HepG2 (cell line): ENCODE measurements around the gene RAB30. TPM values are rescaled to one million over a fixed set of nuclear protein-coding genes. Genes with fewer than 3 reads are reported as not detected.

Experiments used
- ATAC-seq: fragments of 200-7000 bp; cut with Tn5 transposase; 3 replicates; pipeline ENCODE4 v1.9.1; 2020; ENCODE audit warnings: mild to moderate bottlenecking, moderate library complexity
- BruUV-seq: library from RNA; stranded (reverse); fragments of 400-500 nt; replicated peaks from 2 replicates; lab custom pipeline; 2021; lab: Mats Ljungman, UMichigan
- CTCF ChIA-PET: fragments of 300-600 bp; formaldehyde crosslinking; extraction: SDS; loops from one replicate; lab custom pipeline; 2021; ENCODE audit warnings: low total read pairs, inconsistent platforms, low intra/inter-chr PET ratio; lab: Yijun Ruan, JAX
- POLR2A ChIA-PET: fragments of 350-600 bp; sonication (Branson Sonifier 250); formaldehyde crosslinking; loops from one replicate; lab custom pipeline; 2020; ENCODE audit warnings: antibody characterized with exemption, inconsistent platforms; lab: Yijun Ruan, JAX
- DNase-seq: peaks from one replicate; pipeline ENCODE4 v3.0.0-alpha.2; 2015; ENCODE audit warnings: low spot score
- FAIRE-seq: peaks from 3 replicates; lab custom pipeline; 2011; peaks lifted over from hg19 to GRCh38; lab: Jason Lieb, UNC
- H2AFZ ChIP-seq: one replicate; pipeline ENCODE4 v1.6.1; 2011; ENCODE audit warnings: low read length, inconsistent platforms
- H3K27ac ChIP-seq: fragments of 300-600 bp; 3 replicates; pipeline ENCODE4 v1.8.0; 2011; ENCODE audit warnings: mixed run types, mild to moderate bottlenecking, mixed read lengths, low read length, inconsistent platforms; ENCODE audit not compliant: insufficient read depth; ENCODE audit errors: extremely low read length
- H3K27me3 ChIP-seq, 2 experiments: fragments of 200-600 bp in 1 of 2; 2 replicates in 1 of 2; 3 replicates in 1 of 2; pipeline versions ENCODE4 v1.6.0 to v1.8.0; 2011; ENCODE audit warnings: low read length in 2 of 2, mild to moderate bottlenecking in 2 of 2, moderate library complexity in 2 of 2, inconsistent platforms in 1 of 2; ENCODE audit not compliant: insufficient read depth in 2 of 2, control insufficient read depth in 1 of 2
- H3K36me3 ChIP-seq, 2 experiments: fragments of 200-600 bp in 1 of 2; replicated peaks in 1 of 2; 2 replicates in 1 of 2; 3 replicates in 1 of 2; pipeline versions ENCODE4 v1.5.1 to v1.8.0; 2011; ENCODE audit warnings: low read length in 2 of 2, inconsistent platforms in 1 of 2; ENCODE audit not compliant: insufficient read depth in 2 of 2, control insufficient read depth in 1 of 2
- H3K4me1 ChIP-seq: 2 replicates; pipeline ENCODE4 v1.5.1; 2012; ENCODE audit warnings: low read length, inconsistent platforms; ENCODE audit not compliant: insufficient read depth
- H3K4me2 ChIP-seq: 2 replicates; pipeline ENCODE4 v1.6.0; 2011; ENCODE audit warnings: low read depth, low read length, inconsistent platforms
- H3K4me3 ChIP-seq, 3 experiments: fragments of 200-600 bp in 1 of 3; sonication (generic), shearing (Covaris generic) in 1 of 3; replicated peaks in 1 of 3; 2 replicates each; pipeline ENCODE4 v1.5.1; 2011 to 2016; ENCODE audit warnings: low read length in 3 of 3, inconsistent platforms in 2 of 3, low read depth in 2 of 3, mild to moderate bottlenecking in 2 of 3, control low read depth in 1 of 3, mixed read lengths in 1 of 3; ENCODE audit not compliant: insufficient read depth in 1 of 3
- H3K79me2 ChIP-seq: one replicate; pipeline ENCODE4 v1.6.1; 2011; ENCODE audit warnings: low read length, inconsistent platforms; ENCODE audit not compliant: insufficient read depth
- H3K9ac ChIP-seq: 2 replicates; pipeline ENCODE4 v1.6.0; 2011; ENCODE audit warnings: mild to moderate bottlenecking, low read depth, low read length, inconsistent platforms; ENCODE audit not compliant: insufficient read depth
- H3K9me3 ChIP-seq: 2 replicates; pipeline ENCODE4 v1.5.1; 2012; ENCODE audit warnings: mild to moderate bottlenecking, low read length
- H4K20me1 ChIP-seq: 2 replicates; pipeline ENCODE4 v1.6.0; 2011; ENCODE audit warnings: inconsistent platforms, mild to moderate bottlenecking, low read length, moderate library complexity; ENCODE audit not compliant: insufficient read depth
- FLYWCH1 ChIP-seq: sonication (generic); formaldehyde crosslinking; IDR thresholded peaks from 2 replicates; pipeline ENCODE4 v1.8.1; 2023; ENCODE audit warnings: mild to moderate bottlenecking, missing genetic modification reagents
- HDAC2 ChIP-seq: sonication (generic); formaldehyde crosslinking; IDR thresholded peaks from 2 replicates; pipeline ENCODE4 v1.4.0; 2020; ENCODE audit warnings: missing genetic modification reagents
- HOXA9 ChIP-seq: sonication (generic); formaldehyde crosslinking; IDR thresholded peaks from 2 replicates; pipeline ENCODE4 v1.8.1; 2022; ENCODE audit warnings: missing genetic modification reagents, mild to moderate bottlenecking, moderate library complexity, borderline replicate concordance
- KAT8 ChIP-seq: IDR thresholded peaks from 2 replicates; pipeline ENCODE4 v1.6.1; 2016; ENCODE audit warnings: missing genetic modification reagents, missing compliant biosample characterization
- KMT2B ChIP-seq: IDR thresholded peaks from 2 replicates; pipeline ENCODE4 v1.6.1; 2016; ENCODE audit warnings: missing genetic modification reagents, missing compliant biosample characterization
- POLR2AphosphoS5 ChIP-seq: IDR thresholded peaks from 2 replicates; pipeline ENCODE4 v1.6.1; 2012; ENCODE audit warnings: low read depth, low read length
- SIX4 ChIP-seq: sonication (generic); formaldehyde crosslinking; IDR thresholded peaks from 2 replicates; pipeline ENCODE4 v1.4.0; 2020; ENCODE audit warnings: missing genetic modification reagents
- ZNF441 ChIP-seq: sonication (generic); formaldehyde crosslinking; IDR thresholded peaks from 2 replicates; pipeline ENCODE4 v1.7.0; 2021; ENCODE audit warnings: missing genetic modification reagents, borderline replicate concordance
- ZNF446 ChIP-seq: sonication (generic); formaldehyde crosslinking; IDR thresholded peaks from 2 replicates; pipeline ENCODE4 v1.5.0; 2020; ENCODE audit warnings: mild to moderate bottlenecking, missing genetic modification reagents
- WGBS: methylation state at CpG from one replicate; pipeline ENCODE4 v1.1.6; 2017; ENCODE audit warnings: low lambda C conversion rate; 5-methylcytosine and 5-hydroxymethylcytosine counted together
- in situ Hi-C: cut with HindIII; loops from 2 replicates; pipeline ENCODE4 v1.10.0; 2017; ENCODE audit warnings: low pct_unique_long_range_greater_than_20kb; ENCODE audit not compliant: extremely low pct_ligation_motif_present
- intact Hi-C: fragments of 100-400 bp; cut with micrococcal nuclease; formaldehyde crosslinking; loops from one replicate; pipeline ENCODE4 v1.10.0; 2022; ENCODE audit not compliant: unreplicated experiment
- polyA plus RNA-seq, 8 experiments: library from polyadenylated mRNA; depleted of rRNA in 3 of 8; stranded (reverse) in 7 of 8; unstranded in 1 of 8; fragments of >200 nt; fragmentation: Illumina TruSeq in 4 of 8; extraction: Trizol in 4 of 8; gene quantifications; 2 replicates each; pipeline versions ENCODE4 v1.2.1 to v1.2.3, GENCODE V29; 2011 to 2016; ENCODE audit warnings: low read depth in 4 of 8, missing spikeins in 1 of 8, mixed read lengths in 1 of 8; ENCODE audit not compliant: insufficient read depth in 1 of 8
- total RNA-seq, 5 experiments: library from RNA; depleted of rRNA; stranded (reverse); fragments of >200 nt; fragmentation: Illumina TruSeq; extraction: Trizol; gene quantifications; 2 replicates each; pipeline ENCODE4 v1.2.3, GENCODE V29; 2016; ENCODE audit warnings: low read depth in 1 of 5
- TF ChIP-seq, protein P1 (sequence below): sonication (generic); formaldehyde crosslinking; IDR thresholded peaks from 2 replicates; pipeline ENCODE4 v1.5.0; 2020; ENCODE audit warnings: mild to moderate bottlenecking, missing genetic modification reagents, borderline replicate concordance
- TF ChIP-seq, protein P2 (sequence below): sonication (generic); formaldehyde crosslinking; IDR thresholded peaks from 2 replicates; pipeline ENCODE4 v1.4.0; 2020; ENCODE audit warnings: mild to moderate bottlenecking, missing genetic modification reagents, borderline replicate concordance
- TF ChIP-seq, protein P3 (sequence below): IDR thresholded peaks from 2 replicates; pipeline ENCODE4 v1.6.1; 2016; ENCODE audit warnings: low read depth, borderline replicate concordance
- TF ChIP-seq, protein P4 (sequence below): sonication (generic); formaldehyde crosslinking; IDR thresholded peaks from 2 replicates; pipeline ENCODE4 v1.4.0; 2020; ENCODE audit warnings: missing genetic modification reagents
- TF ChIP-seq, protein P5 (sequence below): sonication (generic); formaldehyde crosslinking; IDR thresholded peaks from 2 replicates; pipeline ENCODE4 v1.4.0; 2020; ENCODE audit warnings: missing genetic modification reagents, borderline replicate concordance

RAB30 gene
- total and polyA plus RNA-seq, 2 of the 13 experiments (the other 11 are each of a cell fraction or from before 2014, with no cell fraction given), result 3.7 to 5.0 TPM

DNA sequence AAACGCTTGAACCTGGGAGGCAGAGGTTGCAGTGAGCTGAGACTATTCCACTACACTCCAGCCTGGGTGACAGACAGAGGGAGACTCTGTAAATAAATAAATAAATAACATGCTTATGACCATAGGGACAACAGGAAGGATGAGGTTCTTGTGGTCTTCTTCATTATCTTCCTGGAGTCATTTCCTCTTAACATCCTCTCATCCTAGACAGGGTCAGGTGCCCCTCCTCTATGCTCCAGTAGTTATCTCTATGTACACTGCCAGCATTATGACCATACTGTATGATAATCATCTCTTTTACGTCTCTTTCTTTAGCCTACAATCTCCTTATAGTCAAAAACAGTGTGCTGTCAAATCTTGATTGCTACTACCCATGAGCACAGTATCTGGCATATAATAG is 17.7 kb downstream of the RAB30 start:
- in situ Hi-C loops (no loop called here), intact Hi-C loops (no loop called here)
- ChIA-PET POLR2A (no interaction called here), CTCF (no interaction called here)
- Histone ChIP-seq H3K79me2 (peaks cover 7% of the 10 kb centered on the region), H2AFZ (no peak overlapping the region), H3K9me3 (no peaks in the 10 kb centered on the region), H3K4me3 (no peak overlapping the region), H3K9ac (no peak overlapping the region), H4K20me1 (no peaks in the 10 kb centered on the region), H3K36me3 (no peaks in the 10 kb centered on the region), H3K4me1 (peaks cover 11% of the 10 kb centered on the region), H3K27ac (no peak overlapping the region), H3K27me3 (no peaks in the 10 kb centered on the region), H3K4me2 (no peak overlapping the region)
- BruUV-seq, result no TSS peak
- DNase-seq (no peak), FAIRE-seq (no peak), ATAC-seq (no peak)
- TF ChIP-seq, protein P1, sequence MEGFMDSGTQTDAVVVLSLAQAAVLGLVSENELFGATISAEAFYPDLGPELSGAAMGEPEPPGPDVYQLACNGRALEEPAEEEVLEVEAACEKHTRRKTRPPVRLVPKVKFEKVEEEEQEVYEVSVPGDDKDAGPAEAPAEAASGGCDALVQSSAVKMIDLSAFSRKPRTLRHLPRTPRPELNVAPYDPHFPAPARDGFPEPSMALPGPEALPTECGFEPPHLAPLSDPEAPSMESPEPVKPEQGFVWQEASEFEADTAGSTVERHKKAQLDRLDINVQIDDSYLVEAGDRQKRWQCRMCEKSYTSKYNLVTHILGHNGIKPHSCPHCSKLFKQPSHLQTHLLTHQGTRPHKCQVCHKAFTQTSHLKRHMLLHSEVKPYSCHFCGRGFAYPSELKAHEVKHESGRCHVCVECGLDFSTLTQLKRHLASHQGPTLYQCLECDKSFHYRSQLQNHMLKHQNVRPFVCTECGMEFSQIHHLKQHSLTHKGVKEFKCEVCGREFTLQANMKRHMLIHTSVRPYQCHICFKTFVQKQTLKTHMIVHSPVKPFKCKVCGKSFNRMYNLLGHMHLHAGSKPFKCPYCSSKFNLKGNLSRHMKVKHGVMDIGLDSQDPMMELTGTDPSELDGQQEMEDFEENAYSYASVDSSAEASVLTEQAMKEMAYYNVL (CRISPR knock-in tag), result no peak
- no peak for TF ChIP-seq KAT8 (CRISPR knock-in tag)
- no peak for TF ChIP-seq KMT2B
- TF ChIP-seq, protein P2, sequence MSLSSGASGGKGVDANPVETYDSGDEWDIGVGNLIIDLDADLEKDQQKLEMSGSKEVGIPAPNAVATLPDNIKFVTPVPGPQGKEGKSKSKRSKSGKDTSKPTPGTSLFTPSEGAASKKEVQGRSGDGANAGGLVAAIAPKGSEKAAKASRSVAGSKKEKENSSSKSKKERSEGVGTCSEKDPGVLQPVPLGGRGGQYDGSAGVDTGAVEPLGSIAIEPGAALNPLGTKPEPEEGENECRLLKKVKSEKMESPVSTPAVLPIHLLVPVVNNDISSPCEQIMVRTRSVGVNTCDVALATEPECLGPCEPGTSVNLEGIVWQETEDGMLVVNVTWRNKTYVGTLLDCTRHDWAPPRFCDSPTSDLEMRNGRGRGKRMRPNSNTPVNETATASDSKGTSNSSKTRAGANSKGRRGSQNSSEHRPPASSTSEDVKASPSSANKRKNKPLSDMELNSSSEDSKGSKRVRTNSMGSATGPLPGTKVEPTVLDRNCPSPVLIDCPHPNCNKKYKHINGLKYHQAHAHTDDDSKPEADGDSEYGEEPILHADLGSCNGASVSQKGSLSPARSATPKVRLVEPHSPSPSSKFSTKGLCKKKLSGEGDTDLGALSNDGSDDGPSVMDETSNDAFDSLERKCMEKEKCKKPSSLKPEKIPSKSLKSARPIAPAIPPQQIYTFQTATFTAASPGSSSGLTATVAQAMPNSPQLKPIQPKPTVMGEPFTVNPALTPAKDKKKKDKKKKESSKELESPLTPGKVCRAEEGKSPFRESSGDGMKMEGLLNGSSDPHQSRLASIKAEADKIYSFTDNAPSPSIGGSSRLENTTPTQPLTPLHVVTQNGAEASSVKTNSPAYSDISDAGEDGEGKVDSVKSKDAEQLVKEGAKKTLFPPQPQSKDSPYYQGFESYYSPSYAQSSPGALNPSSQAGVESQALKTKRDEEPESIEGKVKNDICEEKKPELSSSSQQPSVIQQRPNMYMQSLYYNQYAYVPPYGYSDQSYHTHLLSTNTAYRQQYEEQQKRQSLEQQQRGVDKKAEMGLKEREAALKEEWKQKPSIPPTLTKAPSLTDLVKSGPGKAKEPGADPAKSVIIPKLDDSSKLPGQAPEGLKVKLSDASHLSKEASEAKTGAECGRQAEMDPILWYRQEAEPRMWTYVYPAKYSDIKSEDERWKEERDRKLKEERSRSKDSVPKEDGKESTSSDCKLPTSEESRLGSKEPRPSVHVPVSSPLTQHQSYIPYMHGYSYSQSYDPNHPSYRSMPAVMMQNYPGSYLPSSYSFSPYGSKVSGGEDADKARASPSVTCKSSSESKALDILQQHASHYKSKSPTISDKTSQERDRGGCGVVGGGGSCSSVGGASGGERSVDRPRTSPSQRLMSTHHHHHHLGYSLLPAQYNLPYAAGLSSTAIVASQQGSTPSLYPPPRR (CRISPR knock-in tag), result no peak
- TF ChIP-seq, protein P3, sequence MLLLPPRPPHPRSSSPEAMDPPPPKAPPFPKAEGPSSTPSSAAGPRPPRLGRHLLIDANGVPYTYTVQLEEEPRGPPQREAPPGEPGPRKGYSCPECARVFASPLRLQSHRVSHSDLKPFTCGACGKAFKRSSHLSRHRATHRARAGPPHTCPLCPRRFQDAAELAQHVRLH (CRISPR knock-in tag), result no peak
- TF ChIP-seq, protein P4, sequence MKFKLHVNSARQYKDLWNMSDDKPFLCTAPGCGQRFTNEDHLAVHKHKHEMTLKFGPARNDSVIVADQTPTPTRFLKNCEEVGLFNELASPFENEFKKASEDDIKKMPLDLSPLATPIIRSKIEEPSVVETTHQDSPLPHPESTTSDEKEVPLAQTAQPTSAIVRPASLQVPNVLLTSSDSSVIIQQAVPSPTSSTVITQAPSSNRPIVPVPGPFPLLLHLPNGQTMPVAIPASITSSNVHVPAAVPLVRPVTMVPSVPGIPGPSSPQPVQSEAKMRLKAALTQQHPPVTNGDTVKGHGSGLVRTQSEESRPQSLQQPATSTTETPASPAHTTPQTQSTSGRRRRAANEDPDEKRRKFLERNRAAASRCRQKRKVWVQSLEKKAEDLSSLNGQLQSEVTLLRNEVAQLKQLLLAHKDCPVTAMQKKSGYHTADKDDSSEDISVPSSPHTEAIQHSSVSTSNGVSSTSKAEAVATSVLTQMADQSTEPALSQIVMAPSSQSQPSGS, result no peak
- no peak for TF ChIP-seq HOXA9
- no peak for TF ChIP-seq SIX4 (CRISPR knock-in tag)
- TF ChIP-seq POLR2AphosphoS5, result no peak
- TF ChIP-seq, protein P5, sequence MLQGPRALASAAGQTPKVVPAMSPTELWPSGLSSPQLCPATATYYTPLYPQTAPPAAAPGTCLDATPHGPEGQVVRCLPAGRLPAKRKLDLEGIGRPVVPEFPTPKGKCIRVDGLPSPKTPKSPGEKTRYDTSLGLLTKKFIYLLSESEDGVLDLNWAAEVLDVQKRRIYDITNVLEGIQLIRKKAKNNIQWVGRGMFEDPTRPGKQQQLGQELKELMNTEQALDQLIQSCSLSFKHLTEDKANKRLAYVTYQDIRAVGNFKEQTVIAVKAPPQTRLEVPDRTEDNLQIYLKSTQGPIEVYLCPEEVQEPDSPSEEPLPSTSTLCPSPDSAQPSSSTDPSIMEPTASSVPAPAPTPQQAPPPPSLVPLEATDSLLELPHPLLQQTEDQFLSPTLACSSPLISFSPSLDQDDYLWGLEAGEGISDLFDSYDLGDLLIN (CRISPR knock-in tag), result no peak
- no peak for TF ChIP-seq ZNF441 (CRISPR knock-in tag)
- no peak for TF ChIP-seq FLYWCH1
- TF ChIP-seq ZNF446 (CRISPR knock-in tag), result no peak
- no peak for TF ChIP-seq HDAC2 (CRISPR knock-in tag)
- 94% methylated on average over 2 of the region's 2 CpGs for WGBS
